HCEC 1CT (cell line): ENCODE data around the gene MUC12.
"Not testable (repeated sequence)": the region's sequence is repeated elsewhere in the genome, so short reads cannot be mapped to it uniquely, and the experiment has no call there.

ENCODE experiments used
- DNase-seq: peaks from one replicate; pipeline ENCODE4 v3.0.0-alpha.2; 2017

Gene MUC12

DNA sequence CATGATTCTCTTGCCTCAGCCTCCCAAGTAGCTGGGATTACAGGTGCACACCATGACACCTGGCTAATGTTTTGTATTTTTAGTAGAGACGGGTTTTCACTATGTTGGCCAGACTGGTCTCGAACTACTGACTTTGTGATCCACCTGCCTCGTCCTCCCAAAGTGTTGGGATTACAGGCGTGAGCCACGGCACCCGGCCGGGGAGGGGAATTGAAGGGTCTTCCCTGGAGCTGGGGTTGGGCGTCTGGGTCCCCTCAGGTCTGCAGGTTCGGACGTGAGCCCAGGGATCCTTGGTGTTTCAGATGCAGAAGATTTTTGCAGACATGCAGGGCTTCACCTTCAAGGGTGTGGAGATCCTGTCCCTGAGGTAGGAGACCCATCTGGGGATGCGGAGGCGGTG is 6.0 kb upstream of the MUC12 start:
- no peak for DNase-seq

DNA sequence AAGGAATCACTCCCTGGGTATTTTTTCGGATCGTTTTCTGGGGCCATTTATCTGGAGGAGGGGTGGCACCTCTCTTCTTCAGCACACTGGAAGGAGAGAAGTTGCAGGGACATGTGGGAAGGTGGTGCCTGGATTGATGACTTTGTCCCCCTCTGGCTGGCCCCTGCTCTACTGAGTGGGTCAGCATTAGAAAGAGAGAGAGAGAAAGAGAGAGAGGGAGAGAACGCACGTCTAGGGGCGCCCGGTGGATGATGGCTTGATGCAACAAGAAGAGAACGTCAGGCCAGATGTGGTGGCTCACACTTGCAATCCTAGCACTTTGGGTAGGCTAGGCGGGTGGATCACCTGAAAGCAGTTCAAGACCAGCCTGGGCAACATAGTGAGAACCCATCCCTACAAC is 5.5 kb upstream of the MUC12 start:
- DNase-seq: no peak

DNA sequence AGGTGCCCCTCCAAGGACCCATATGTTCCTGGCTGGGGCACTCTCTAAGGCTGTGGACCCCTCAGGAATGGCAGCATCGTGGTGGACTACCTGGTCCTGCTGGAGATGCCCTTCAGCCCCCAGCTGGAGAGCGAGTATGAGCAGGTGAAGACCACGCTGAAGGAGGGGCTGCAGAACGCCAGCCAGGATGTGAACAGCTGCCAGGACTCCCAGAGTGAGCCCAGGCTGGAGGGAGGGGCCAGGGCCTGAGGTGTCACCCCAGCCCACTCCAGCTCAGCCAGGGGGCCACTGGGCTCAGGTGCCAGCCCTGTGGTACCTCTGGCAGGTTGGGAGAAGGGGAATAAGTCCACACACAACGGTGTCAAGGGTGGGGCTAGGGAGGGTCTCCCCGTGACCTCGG is 4.7 kb upstream of the MUC12 start:
- no peak for DNase-seq

DNA sequence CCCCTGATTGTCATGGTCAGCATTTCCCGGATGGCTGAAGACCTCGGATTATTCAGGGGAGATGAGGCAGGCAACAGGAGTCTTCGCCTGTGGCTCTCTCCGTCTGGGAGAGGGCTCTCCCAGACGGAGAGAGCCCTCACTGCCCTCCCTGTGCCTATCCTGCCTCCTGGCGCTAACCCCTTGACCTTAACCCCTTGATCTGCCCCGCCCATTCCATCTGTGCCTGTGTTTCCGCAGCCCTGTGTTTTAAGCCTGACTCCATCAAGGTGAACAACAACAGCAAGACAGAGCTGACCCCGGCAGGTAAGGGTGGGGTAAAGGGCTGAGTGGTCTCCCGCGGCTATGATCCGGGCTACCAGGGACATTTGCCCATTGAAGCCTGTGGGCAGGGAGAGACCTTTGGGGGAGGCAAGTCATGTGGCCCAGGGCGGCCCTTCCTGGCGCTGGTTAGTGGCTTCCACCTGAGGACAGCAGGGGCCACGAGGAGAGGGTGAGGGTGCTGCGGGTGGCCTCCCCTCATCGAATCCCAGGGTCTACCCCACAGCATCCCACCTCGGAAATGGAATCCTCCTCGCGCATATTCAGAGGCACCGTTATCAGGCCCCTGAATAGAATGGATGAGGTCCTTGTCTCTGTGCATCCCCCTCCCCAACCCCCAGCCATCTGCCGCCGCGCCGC is 4.2 kb upstream of the MUC12 start:
- DNase-seq: no peak

DNA sequence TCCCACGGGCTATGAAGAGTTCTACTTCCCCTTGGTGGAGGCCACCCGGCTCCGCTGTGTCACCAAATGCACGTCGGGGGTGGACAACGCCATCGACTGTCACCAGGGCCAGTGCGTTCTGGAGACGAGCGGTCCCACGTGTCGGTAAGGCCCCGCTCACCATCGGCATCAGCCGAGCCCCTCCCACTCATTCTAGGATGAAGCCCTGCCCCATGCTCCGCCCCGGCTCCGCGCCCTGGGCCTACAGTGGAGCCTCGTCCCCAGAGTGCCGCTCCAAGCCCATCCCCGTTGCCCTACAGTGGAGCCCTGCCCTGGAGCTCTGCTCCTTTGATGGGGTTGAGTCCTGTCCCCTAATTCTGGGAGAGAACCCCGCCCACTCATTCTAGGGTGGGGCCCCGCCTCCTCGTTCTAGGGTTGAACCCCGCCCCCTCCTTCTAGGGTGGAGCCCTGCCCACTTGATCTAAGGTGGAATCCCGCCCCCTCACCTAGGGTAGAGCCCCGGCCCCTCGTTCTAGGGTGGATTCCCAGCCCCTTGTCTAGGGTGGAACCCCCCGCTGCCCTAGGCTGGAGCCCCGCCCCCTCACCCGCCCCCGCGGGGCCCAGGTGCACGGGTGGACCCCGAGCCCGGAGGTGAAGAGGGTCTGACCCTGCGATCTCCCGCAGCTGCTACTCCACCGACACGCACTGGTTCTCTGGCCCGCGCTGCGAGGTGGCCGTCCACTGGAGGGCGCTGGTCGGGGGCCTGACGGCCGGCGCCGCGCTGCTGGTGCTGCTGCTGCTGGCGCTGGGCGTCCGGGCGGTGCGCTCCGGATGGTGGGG is 3.4 kb upstream of the MUC12 start:
- peak; percentile 60 for DNase-seq

DNA sequence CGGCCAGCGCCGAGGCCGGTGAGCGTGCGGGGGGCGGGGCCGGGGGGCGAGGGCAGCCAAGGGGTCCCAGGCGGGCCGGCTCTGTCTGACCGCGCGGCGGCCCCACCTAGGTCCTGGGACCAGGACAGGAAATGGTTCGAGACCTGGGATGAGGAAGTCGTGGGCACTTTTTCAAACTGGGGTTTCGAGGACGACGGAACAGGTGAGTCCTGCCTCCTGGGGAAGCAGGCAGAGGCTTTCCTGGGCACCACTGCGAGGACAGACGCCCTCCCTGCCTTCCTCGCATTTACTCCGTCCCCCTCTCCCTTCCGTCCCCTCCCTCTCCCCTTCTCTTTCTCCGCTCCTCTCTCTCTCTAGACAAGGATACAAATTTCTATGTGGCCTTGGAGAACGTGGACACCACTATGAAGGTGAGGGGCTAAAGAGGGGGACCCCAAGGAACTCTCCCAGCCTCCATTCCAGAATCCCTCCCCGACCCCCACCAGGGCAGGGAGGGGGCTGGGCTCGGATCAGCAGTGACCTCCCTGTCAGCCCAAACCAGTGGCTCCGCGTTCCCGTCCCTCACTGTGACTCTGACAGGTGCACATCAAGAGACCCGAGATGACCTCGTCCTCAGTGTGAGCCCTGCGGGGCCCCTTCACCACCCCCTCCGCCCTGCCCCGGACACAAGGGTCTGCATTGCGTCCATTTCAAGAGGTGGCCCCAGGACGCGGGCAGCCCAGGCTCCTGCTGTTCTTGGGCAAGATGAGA is 2.6 kb upstream of the MUC12 start:
- DNase-seq: no peak

- DNase-seq: peak; percentile 7
These were observed 2.0 kb upstream of the MUC12 start for GRCh38 chr7:100967292-100967863.

GRCh38 chr7:100968031-100968430 is 1.3 kb upstream of the MUC12 start:
- DNase-seq: no peak

DNA sequence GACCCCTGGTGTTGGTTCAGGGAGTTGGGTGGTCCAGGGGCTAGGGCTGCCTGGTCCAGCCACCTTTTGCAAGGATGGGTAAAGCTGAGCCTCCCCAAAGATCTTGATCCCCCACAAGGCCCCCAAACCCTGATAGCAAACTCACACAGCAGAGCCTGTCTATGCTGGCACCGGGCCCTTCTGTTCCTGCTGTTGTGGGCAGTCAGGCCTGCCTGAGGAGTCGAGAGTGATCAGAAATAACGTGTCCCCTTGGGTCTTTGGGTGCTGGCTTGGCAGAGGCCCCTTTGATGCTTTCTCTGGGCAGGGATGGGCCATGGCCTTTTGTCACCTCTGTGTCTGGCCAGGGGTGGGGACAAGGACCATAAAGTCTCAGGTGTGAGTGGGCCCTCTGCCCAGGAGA is 715 bp upstream of the MUC12 start:
- no peak for DNase-seq

- DNase-seq: no peak
These were observed 2.0 kb downstream of the MUC12 start for GRCh38 chr7:100971111-100972001.

DNA sequence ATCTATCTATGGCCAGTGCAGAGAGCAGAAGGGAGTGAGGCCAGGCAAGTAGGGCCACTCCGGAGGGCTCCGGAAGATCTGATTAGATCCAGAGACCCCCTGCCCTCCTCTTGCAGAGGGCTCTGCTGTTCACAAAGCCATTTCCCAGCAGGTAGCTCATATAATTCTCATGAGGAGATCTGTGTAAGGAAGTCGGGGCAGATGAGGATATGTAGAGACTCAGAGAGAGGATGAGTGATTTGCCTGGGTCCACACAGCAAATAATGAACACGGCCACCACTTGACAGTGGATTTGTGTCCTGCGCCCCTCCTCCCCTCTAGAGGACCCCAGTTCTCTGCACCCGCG is 2.6 kb downstream of the MUC12 start:
- DNase-seq: no peak

DNA sequence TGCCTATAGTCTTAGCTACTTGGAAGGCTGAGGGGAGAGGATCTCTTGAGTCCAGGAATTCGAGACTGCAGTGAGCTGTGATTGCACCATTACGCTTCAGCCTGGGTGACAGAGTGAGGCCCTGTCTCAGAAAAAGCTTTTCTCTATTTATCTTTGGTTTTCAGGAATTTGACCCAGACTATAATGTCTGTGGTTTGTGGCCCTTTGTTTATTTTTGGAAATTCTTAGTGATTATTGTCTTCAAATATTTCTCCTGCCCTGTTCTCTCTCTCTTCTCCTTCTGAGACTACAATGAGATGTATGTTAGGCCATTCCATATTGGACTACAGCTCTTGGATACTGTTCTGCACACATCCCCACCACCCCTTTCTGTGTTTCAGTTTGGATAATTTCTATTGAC is 4.7 kb downstream of the MUC12 start:
- DNase-seq: peak; percentile 51

- DNase-seq: no peak
These were observed 6.0 kb downstream of the MUC12 start for GRCh38 chr7:100975371-100975821.

- no peak for DNase-seq
These were observed 8.9 kb downstream of the MUC12 start for GRCh38 chr7:100978300-100978699.

- DNase-seq: peak; percentile 7
These were observed 14.3 kb downstream of the MUC12 start for GRCh38 chr7:100983451-100984187.

GRCh38 chr7:100984241-100984918 is 15.0 kb downstream of the MUC12 start:
- not testable (repeated sequence) for DNase-seq

DNA sequence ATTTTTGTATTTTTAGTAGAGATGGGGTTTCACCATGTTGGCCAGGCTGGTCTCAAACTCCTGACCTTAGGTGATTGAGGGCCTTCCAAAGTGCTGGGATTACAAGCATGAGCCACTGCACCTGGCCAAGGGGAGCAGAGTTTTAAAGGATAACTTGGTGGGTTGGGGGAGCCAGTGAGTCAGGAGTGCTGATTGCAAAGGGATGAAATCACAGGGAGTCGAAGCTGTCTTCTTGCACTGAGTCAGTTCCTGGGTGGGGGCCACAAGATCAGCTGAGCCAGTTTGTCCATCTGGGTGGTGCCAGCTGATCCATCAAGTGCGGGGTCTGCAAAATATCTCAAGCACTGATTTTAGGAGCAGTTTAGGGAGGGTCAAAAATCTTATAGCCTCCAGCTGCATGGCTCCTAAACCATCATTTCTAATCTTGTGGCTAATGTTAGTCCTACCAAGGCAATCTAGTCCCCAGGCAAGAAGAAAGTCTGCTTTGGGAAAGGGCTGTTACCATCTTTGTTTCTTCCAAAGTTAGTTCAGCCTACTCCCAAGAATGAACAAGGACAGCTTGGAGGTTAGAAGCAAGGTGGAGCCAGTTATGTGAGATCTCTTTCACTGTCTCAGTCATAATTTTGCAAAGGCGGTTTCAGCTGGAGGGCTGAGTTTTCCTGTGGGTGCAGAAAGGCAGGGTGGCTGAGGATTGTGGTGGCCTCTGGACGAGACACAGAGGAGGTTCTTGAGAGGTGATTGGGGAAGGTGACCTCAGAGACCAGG is 15.8 kb downstream of the MUC12 start:
- DNase-seq: not testable (repeated sequence)

DNA sequence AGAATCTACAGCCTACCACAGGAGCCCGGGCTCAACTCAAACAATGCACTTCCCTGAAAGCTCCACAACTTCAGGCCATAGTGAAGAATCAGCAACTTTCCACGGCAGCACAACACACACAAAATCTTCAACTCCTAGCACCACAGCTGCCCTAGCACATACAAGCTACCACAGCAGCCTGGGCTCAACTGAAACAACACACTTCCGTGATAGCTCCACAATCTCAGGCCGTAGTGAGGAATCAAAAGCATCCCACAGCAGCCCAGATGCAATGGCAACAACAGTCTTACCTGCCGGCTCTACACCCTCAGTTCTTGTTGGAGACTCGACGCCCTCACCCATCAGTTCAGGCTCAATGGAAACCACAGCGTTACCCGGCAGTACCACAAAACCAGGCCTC is 22.3 kb downstream of the MUC12 start:
- no peak for DNase-seq

- not testable (repeated sequence) for DNase-seq
These were observed 22.9 kb downstream of the MUC12 start for GRCh38 chr7:100992280-100992679.

DNA sequence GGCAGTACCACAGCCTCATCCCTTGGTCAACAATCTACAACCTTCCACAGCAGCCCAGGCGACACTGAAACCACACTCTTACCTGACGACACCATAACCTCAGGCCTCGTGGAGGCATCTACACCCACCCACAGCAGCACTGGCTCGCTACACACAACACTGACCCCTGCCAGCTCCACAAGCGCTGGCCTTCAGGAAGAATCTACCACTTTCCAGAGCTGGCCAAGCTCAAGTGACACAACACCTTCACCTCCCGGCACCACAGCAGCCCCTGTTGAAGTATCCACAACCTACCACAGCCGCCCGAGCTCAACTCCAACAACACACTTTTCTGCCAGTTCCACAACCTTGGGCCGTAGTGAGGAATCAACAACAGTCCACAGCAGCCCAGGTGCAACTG is 25.3 kb downstream of the MUC12 start:
- not testable (repeated sequence) for DNase-seq
